NCI-H460 (cell line): ENCODE data around the gene GALNT17. TPM values are rescaled to one million over a fixed set of nuclear protein-coding genes. Genes with fewer than 3 reads are reported as not detected.
"Not testable (repeated sequence)": the region's sequence is repeated elsewhere in the genome, so short reads cannot be mapped to it uniquely, and the experiment has no call there.

Source experiments
- DNase-seq: peaks from one replicate; pipeline ENCODE4 v3.0.0-alpha.2; 2016; ENCODE audit warnings: low read depth; ENCODE audit errors: extremely low read depth
- total RNA-seq: library from RNA; depleted of rRNA; stranded (reverse); fragments of >200 nt; shearing (Covaris generic); gene quantifications from 2 replicates; pipeline ENCODE4 v1.2.3, GENCODE V29; 2014

The GALNT17 gene
- total RNA-seq, 1 experiment from 2014 or later: 3.1 TPM

DNA sequence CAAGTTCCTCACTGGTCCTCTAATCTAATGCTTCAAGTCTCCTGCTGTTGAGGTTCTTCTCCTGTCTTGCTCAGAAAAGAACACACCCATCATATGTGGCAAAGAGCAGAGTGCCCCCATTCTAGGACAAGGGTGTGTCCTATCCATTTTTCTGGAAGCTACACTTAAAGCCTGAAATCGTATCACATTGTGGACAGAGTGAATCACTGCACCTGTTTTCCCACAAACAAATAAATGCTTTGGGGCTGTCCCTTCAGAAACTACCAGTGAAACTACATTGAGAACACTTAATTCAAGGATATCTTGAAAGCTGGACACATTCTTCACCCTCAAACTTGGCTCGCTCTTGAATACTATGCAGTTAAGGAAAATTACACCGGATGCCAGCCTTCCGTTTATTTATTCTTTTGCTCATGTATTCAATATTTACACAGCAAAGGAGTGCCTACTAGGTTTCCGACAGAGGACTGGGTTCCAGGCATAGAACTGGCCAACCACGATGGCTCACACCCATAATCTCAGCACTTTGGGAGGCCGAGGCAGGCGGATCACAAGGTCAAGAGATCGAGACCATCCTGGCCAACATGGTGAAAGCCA, 473.0 kb downstream of the GALNT17 start:
- peak; percentile 50 for DNase-seq

DNA sequence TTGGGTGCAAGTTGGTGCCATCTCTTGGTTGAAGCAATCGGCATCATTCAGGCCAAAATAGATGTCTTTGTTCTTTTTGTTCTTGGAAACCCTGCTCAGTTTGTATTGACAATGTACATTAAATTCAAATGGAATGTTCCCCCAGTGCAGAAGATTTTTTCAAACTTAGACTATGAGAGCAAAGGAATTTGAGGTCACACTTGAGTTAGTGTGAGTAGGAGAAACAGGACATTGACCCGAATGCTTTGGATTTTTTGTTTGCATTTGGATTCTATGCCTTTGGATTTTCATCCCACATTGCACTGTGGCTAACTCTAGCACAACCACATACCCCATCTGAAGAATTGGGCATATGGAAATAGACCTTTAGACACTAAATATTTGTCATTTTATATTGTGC, 480.0 kb downstream of the GALNT17 start:
- no peak for DNase-seq

DNA sequence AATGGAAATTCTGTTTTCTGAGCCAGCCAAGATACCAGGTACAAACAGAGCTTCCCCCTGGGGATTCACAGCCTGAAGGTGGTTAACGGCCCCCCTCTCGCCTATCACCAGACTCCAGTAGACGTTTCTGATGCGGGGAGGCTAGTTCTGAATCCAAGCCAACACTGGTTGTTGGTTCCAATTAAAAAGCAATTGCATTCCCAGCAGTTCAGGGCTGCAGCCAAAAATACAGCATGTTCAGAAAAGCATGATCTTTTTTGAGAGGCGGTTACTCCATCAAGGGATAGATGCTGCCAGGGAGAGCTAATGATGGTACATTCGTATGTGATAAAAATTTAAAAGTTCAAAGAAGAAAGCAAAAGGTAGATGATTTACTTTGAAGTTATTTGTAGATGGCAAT, 481.0 kb downstream of the GALNT17 start:
- no peak for DNase-seq

DNA sequence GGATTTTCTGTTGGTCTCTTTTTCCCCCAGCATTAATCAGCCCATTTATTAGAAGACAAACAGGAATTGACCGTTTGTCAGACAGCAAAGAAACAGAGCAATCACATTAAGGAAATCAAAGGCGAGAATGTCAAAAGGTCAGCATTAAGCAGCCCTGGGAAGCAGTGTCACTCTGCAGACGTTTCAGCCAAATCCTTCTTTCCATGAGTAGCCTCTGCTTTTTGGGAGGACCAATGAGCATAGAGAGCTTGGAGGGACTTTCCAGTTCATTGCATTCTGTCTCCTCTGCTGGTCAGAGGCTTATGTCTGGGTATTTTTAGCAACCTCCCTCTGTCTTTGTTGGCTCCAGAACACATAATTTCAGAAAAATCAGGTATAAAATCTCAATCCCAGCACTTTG, 481.4 kb downstream of the GALNT17 start:
- DNase-seq: no peak

DNA sequence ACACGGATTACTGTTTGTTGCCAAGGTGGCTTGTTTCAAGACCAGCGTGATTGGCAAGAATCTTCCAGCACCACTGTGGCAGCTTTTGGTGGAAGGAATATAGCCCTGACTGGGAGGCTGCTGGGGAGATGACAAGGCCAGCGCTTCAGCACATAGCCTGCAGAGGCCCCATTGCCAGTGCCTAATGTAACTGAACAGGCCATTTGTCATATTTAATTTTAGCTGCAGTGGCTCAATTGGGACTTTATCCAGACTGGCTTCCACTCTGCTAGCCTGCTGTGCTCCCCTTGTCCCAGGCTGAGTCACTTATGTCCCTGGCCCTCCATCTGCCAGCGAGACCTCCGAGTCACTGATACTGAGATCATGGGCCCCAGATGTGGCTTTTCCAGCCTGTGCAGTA, 483.1 kb downstream of the GALNT17 start:
- no peak for DNase-seq

DNA sequence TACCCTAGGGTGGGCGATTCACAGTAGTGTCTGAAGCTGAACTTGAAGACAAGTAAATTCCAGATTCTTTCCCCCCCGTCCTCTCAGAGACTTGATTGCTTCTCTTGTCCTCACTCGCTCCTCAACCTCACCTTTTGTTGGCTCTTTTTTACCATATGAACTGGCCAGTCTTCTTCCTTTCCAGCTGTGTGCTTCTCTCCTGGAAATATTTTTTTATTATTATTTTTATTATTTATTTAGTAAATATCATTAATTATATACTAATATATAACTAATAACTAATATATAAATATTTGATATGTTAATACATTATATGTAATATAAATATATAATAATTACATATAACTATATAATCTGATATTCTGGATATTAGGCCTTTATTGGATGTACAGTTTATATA, 484.3 kb downstream of the GALNT17 start:
- no peak for DNase-seq

DNA sequence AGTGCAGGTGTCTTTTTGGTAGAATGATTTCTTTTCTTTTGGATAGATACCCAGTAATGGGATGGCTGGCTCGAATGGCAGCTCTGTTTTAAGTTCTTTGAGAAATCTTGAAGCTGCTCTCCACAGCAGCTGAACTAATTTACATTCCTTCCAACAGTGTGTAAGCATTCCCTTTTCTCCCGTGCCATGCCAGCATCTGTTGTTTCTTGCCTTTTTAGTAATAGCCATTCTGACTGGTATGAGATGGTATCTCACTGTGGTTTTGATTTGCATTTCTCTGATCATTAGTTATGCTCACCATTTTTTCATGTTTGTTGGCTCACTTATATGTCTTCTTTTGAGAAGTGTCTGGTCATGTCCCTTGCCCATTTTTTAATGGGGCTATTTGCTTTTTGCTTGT, 486.3 kb downstream of the GALNT17 start:
- no peak for DNase-seq

DNA sequence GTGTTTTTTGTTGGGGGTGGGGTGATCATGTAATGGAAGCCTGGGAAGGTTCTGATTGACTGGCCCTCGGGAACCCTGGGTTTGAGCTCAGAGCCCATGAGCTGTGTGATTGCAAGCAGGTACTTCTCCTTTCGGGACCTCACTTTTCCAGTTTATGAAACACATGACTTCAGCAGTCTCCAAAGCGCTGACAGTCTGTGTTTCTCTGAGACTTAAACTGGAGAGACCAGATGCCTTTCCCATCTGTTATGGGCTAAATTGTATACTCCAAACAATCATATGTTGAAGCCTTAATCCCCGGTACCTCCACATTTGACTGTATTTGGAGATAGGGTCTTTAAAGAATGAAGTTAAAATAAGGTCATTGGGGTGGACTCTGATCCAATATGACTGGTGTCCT, 493.6 kb downstream of the GALNT17 start:
- DNase-seq: no peak

DNA sequence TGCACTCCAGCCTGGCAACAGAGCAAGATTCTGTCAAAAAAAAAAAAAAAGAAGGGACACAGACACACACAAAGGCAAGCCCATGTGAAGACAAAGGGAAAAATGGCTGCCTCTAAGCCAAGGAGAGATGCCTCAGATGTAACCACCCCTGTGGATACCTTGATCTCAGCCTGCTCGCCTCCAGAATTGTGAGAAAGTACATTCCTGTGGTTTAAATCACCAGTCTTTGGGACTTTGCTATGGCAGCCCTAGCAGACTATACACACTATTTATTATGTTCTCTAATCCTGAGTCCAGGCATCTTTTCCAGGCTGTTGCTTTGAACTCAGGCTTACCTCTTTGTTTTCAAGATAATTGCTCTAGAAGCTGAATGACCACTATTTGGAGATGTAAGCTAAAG, 494.3 kb downstream of the GALNT17 start:
- no peak for DNase-seq

DNA sequence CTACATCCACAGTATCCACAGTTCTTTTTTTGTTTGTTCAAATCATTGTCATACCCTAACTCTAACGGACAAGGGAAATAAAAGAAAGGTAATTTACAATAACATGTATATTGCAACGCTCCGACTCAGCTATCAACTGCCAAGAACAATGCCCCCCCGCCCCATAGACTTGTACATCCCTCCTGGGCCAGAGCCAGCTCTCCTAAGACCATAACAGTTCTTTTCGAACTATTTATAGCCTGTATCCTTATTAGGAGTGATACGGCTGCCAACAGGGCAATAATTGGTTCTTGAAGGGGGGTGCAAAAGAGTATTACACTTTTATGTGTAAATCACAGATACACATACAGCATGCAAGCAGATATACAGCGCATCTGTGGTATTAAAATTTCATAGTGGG, 495.7 kb downstream of the GALNT17 start:
- DNase-seq: no peak

DNA sequence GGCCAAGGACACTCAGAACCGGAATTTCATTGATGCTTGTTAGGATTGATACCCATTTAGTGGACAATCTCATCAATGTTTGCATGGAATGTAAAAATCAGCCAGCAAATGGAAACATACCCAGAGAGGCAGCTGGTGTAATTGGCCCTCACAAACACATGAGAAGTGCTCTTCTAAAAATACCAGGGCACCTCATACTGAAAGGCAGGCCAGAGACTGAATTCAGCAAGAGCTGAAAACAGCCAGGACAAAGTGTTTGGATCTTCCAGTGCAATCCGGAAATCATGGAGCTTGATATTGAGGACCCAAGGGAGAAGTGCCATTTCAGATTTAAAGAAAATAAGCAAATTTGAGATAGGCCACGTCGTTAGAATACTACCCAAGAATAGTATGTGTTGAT, 498.6 kb downstream of the GALNT17 start:
- DNase-seq: no peak

DNA sequence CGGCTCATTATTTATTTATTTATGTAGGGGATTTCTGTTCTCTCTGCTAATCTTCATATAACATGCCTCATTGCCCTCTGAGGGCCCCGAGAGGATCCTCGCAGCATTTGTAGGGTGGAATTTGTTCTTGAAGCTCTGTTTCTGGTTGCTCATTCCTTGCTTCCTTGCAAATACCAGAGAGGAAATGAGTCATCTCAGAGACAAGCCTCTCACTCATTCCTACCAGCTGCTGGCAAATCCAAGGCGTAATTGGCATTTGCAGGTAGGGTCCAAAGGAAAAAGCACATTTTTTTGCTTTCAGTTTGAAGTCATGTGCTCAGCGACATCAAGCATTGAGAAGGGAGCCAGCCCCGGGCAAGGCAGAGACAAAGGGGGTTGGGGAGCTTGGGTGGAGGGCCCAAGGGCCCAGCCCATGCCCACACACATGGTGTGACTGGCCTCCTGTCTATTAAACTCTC, 501.6 kb downstream of the GALNT17 start:
- DNase-seq: peak; percentile 98

DNA sequence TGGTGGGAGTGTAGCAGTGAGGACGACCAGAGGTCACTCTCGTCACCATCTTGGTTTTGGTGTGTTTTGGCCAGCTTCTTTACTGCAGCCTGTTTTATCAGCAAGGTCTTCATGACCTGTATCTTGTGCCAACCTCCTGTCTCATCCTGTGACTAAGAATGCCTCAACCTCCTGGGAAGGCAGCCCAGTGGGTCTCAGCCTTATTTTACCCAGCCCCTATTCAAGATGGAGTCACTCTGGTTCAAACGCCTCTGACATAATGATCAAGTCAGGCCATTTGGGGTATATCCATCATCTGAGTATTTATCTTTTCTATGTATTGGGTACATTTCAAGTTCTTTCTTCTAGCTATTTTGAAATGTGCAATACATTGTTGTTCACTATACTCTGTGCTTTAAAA, 503.9 kb downstream of the GALNT17 start:
- not testable (repeated sequence) for DNase-seq

DNA sequence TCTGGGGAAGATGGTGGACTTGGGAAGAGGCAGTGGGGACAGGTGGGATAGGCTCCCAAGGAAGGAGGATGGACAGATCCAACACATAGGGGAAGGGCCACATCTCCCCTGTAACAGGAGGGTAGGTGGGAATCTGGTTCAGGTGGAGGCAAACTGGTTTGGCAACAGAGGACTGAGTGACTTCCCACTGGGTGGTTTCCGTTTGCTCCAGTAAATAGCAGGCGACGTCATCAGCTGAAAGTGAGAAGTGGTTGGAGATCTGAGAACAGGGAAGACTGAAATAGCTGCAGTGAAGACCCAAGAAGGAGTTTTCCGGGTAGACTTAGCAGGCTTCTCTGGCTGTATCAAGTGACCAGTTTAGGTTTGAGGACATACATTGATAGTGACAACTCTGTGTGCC, 504.4 kb downstream of the GALNT17 start:
- peak; percentile 22 for DNase-seq

DNA sequence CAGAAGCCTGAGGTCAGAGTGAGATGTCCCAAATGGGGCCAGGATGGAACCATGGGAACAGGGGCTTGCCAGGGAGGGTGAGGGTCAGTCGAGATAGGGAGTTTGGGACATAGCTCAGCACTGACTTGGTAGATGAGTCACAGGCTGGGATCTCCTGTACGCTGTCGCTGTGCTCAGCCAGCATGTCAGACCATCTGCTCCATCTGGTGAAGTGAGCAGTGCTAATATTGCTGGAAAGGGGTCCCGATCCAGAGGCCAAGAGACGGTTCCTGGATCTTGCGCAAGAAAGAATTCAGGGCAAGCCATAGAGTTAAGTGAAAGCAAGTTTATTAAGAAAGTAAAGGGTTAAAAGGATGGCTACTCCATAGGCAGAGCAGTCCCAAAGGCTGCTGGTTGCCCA, 505.6 kb downstream of the GALNT17 start:
- DNase-seq: no peak

DNA sequence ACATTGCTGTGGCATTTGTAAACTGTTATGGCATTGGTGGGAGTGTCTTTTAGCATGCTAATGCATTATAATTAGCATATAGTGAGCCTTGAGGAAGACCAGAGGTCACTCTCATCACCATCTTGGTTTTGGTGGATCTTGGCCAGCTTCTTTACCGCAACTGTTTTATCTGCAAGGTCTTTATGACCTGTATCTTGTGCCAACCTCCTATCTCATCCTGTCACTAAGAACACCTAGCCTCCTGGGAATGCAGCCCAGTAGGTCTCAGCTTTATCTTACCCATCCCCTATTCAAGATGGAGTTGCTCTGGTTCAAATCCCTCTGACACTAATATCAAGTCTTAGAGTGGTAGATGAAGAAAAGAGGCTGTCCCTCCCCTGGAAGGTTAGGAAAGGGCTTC, 506.2 kb downstream of the GALNT17 start:
- DNase-seq: no peak

DNA sequence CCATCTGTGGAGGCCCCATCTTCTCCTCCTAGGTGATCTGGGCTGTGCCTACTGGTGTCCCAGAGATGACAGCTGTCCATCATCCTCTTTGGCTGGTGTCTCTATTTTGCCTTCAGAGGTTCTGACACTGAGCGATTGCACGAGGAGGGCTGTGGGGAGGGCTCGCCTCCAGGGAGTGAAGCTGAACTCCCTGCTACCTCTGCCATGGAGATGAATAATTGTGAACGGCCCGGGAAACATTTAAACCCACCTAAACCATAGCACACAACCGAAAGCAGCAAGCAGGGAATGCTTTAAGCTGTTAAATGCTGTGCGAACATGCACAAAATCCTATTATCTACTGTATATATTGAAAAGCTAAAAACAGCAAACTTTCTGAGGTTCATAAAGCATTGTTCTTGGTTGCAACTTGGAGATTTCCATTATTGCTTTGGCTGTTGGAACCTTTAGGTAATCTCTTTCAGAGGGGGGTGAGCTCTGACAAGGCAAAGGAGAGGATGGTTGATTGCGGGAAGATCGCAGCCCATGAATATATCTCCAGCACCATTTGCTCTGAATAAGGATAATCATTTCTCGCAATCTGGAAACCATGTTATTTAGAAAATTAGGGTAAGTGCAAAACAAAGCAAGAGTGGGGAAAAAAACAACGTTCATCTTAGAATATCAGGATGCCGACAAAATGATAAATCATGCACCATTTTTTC, 507.6 kb downstream of the GALNT17 start:
- DNase-seq: no peak

DNA sequence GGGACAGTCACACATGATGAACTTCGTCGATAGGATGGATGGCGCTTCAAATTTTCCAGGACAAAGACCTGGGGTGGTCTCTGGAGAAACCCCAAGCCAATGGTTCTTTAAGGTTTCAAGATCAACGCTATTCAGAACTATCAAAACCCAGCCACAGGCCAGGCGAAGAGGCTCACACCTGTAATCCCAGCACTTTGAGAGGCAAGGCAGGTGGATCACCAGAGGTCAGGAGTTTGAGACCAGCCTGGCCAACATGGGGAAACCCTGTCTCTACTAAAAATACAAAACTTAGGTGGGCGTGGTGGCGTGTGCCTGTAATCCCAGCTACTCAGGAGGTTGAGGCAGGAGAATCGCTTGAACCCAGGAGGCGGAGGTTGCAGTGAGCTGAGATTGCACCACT, 511.1 kb downstream of the GALNT17 start:
- DNase-seq: not testable (repeated sequence)

DNA sequence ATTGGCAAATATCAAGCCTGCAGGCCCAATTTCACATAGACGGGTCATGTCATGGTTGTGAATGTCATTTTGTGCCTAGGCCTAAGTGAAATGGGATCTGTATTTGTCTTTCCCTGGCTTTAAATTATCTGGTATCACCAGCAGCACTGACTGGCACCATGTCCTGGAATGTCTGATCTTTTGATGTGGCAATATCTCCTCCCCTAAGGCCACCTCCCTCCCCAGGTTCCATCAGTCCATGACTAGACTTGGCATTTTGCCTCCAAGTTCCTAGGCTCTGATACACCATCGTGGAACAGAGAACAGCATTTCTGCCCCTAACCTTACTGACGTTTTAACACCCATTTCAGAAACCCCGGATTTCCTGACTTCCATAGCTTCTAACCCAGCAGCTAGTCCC, 513.9 kb downstream of the GALNT17 start:
- DNase-seq: no peak

DNA sequence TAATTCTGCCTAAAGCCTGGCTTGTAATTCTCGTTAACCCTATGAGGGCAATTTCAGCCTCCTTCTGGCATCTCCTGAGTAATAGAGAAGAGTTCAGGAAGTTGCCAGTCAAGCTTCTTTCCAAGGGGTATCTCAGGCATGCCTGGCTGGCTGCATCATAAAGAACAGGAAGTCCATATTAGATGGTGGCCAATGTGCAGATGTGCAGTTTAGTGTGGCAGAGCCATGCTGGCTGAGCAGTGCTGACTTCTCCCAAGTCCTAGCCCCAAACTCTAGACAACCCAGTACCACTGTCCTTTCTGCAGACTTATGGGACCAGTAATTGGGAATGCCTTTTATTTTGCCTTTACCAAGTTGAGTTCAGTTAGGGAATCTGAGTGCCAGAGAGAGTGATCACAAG, 517.9 kb downstream of the GALNT17 start:
- DNase-seq: no peak

DNA sequence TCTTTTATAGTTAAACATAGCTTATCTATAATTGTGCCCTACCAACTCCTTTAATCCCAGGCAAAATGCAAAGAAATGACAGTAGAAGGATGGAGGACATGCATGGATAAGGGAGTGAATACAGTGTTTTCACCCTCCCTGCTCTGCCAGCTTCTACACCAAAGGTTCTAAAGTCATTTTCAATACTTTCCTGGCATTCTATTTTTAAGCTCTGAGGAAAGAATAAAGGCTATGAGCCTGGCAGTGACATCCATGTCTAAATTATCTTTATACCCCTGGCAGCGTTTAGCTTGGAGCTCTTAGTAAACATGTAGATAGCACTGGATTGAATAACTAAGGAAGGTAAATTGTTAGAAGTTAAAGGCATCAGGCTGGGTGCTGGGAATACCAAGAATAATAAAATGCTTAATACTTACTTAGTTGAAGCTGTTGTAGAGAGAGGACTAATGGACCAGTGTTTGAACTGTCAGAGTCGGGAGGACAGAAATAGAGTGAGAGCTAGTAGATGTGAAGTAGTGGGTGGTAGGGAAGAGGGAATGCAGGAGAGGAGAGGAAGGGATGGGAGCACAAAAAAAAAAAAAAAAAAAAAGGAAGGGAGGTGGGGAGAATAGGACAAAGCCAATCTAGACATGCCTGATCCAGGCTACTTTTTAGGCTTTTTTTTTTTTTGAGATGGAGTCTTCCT, 518.9 kb downstream of the GALNT17 start:
- no peak for DNase-seq

DNA sequence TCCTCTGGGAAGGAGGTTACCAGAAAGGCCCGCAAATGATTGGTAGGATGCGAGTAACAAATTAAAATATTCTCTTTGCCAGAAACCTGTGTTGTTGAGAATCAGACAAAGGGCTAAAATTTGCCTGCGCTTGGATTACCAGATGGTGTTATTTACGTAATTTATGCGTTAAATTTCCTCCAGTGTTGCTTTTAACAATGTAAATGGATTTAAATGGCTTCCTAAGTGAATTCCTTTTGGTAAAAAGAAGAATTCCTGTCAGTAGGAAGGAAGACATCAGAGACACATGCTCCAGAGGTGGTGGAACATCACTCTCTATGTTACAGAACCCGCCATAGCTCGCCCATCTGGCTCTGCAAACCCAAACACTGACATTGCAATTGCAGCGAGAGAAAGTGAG, 520.6 kb downstream of the GALNT17 start:
- no peak for DNase-seq
